Subcutaneous abdominal adipose tissue (tissue), 5 donors: ENCODE data around the gene SNRNP40.

Experiments used
- H3K27ac ChIP-seq: one replicate; pipeline ENCODE4 v1.7.0; 2013; ENCODE audit warnings: low read depth, mild to moderate bottlenecking, inconsistent platforms, low read length, moderate library complexity
- H3K27me3 ChIP-seq, 5 donors: one replicate each; pipeline ENCODE4 v1.7.0; 2013; ENCODE audit warnings: low read length in 5 of 5, inconsistent platforms in 1 of 5; ENCODE audit not compliant: control insufficient read depth in 5 of 5, insufficient read depth in 4 of 5
- H3K36me3 ChIP-seq, 5 donors: one replicate each; pipeline ENCODE4 v1.7.0; 2013; ENCODE audit warnings: low read length in 5 of 5; ENCODE audit not compliant: control insufficient read depth in 5 of 5, insufficient read depth in 5 of 5
- H3K4me1 ChIP-seq, 5 donors: one replicate each; pipeline ENCODE4 v1.7.0; 2013; ENCODE audit warnings: low read length in 5 of 5, mild to moderate bottlenecking in 3 of 5, moderate library complexity in 1 of 5; ENCODE audit not compliant: control insufficient read depth in 5 of 5, insufficient read depth in 5 of 5
- H3K4me3 ChIP-seq, 5 donors: one replicate each; pipeline ENCODE4 v1.7.0; 2013; ENCODE audit warnings: low read length in 5 of 5, low read depth in 1 of 5
- H3K9ac ChIP-seq, 5 donors: one replicate each; pipeline ENCODE4 v1.7.0; 2013; ENCODE audit warnings: low read length in 5 of 5, mild to moderate bottlenecking in 4 of 5, moderate library complexity in 3 of 5
- H3K9me3 ChIP-seq, 5 donors: one replicate each; pipeline ENCODE4 v1.7.0; 2013; ENCODE audit warnings: low read length in 5 of 5; ENCODE audit not compliant: control insufficient read depth in 5 of 5
- donor health status: healthy.
- donor health status: healthy.
- donor health status: healthy.
- donor health status: healthy.
- donor health status: healthy.

SNRNP40 gene

DNA sequence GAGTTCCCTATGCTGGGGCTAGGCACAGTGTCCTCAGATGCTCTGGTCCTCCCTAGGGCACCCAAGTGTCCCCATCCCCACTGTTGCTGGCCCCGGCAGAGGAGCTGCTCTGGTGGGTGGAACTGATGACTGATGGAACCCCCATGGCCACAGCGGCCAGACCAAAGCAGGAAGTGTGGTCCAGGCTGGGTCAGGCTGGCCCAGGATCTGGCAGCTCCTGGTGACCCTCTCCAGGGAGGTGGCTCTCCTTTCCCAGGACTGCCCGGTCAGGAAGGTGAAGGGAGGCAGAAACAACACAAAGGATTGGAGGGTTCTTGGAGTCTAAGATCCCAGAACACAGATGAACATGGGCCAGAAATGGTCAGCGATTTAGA is 58.0 kb downstream of the SNRNP40 start:
- no peak overlapping the region for H3K9ac ChIP-seq
- peaks cover 30 to 57% (median 42%) of the 10 kb centered on the region in 5 donors for H3K27me3 ChIP-seq
- peaks cover 0 to 10% (median 8%) of the 10 kb centered on the region in 5 donors for H3K4me1 ChIP-seq
- no peaks in the 10 kb centered on the region for H3K36me3 ChIP-seq
- H3K27ac ChIP-seq, result no peak overlapping the region
- no peaks in the 10 kb centered on the region for H3K9me3 ChIP-seq
- H3K4me3 ChIP-seq, result peak overlapping the region in 1 of 5 donors; percentile 49

GRCh38 chr1:31234870-31235269 is 61.7 kb downstream of the SNRNP40 start:
- Histone ChIP-seq H3K9me3 (no peaks in the 10 kb centered on the region), H3K36me3 (no peaks in the 10 kb centered on the region), H3K4me3 (no peak overlapping the region), H3K4me1 (peaks cover 0 to 9% (median 8%) of the 10 kb centered on the region in 5 donors), H3K27me3 (peaks cover 26 to 44% (median 37%) of the 10 kb centered on the region in 5 donors), H3K9ac (no peak overlapping the region), H3K27ac (no peak overlapping the region)

DNA sequence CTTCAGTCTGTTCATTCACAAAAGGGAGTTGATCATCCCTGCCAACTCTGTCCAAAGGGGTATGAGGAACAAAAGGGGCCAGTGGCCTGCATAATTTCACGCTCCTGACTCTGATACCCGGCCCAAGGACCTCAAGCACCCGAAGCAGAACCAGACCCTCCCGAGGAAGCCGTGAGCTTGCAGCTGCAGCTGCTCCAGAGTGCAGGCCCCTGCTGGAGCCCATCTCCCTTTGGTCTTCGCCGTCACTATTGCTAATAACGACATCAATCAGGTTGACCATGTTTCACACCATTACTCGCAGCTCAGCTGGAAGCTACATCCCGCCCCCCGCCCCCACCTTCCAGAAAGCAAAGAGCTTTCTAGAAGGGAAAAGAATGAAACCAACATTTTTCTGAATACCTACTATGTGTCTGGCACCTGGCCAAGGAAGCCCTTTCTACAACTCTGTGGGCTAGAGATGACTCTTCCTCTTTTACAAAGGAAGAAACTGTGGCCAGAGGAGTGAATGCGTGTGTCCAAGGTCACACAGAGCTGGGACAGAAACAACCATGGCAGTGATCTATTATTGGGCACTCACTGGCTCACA is 62.4 kb downstream of the SNRNP40 start:
- Histone ChIP-seq H3K4me3 (no peak overlapping the region), H3K27ac (no peak overlapping the region), H3K9me3 (no peaks in the 10 kb centered on the region), H3K4me1 (peaks cover 0 to 8% (median 7%) of the 10 kb centered on the region in 5 donors), H3K27me3 (peaks cover 25 to 43% (median 36%) of the 10 kb centered on the region in 5 donors), H3K9ac (no peak overlapping the region), H3K36me3 (no peaks in the 10 kb centered on the region)

DNA sequence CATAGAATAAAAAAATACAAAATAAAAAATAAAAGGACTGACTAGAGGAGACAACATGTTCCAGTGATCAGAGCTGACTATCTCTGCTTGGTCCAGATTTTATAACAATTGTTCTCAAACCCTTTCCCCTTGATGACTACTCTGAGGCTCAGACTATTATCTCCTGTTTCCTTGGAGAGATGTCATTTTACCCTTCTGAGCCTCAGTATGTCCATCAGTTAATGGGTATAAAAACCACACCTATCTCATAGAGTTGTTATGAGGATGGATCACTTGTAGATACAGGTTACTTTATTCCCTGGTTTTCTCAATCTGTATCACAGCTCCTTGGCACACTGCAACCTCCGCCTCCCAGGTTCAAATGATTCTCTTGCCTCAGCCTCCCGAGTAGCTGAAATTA is 63.9 kb downstream of the SNRNP40 start:
- Histone ChIP-seq H3K4me3 (no peak overlapping the region), H3K4me1 (no peaks in the 10 kb centered on the region), H3K36me3 (no peaks in the 10 kb centered on the region), H3K9me3 (no peaks in the 10 kb centered on the region), H3K27ac (no peak overlapping the region), H3K27me3 (peaks cover 12 to 30% (median 22%) of the 10 kb centered on the region in 5 donors), H3K9ac (no peak overlapping the region)

DNA sequence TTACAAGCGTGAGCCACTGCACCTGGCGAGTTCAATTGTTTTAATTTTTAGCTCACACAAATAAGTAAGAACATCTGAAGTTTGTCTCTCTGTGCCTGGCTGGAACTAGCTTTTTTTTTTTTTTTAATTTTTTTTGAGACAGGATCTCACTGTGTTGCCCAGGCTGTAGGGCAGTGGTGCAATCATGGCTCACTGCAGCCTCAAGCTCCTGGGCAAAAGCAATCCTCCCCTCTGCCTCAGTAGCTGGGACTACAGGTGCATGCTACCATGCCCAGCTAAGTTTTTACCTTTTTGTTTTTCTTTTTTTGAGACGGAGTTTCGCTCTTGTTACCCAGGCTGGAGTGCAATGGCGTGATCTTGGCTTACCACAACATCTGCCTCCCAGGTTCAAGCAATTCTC is 64.8 kb downstream of the SNRNP40 start:
- H3K4me3 ChIP-seq, result no peak overlapping the region
- no peaks in the 10 kb centered on the region for H3K9me3 ChIP-seq
- no peaks in the 10 kb centered on the region for H3K36me3 ChIP-seq
- peaks cover 10 to 26% (median 16%) of the 10 kb centered on the region in 5 donors for H3K27me3 ChIP-seq
- H3K9ac ChIP-seq, result no peak overlapping the region
- no peaks in the 10 kb centered on the region for H3K4me1 ChIP-seq
- no peak overlapping the region for H3K27ac ChIP-seq

GRCh38 chr1:31230378-31230777 is 66.2 kb downstream of the SNRNP40 start:
- Histone ChIP-seq H3K27ac (no peak overlapping the region), H3K27me3 (peaks cover 1 to 20% (median 10%) of the 10 kb centered on the region in 5 donors), H3K9me3 (no peaks in the 10 kb centered on the region), H3K4me3 (no peak overlapping the region), H3K4me1 (no peaks in the 10 kb centered on the region), H3K36me3 (no peaks in the 10 kb centered on the region), H3K9ac (no peak overlapping the region)

DNA sequence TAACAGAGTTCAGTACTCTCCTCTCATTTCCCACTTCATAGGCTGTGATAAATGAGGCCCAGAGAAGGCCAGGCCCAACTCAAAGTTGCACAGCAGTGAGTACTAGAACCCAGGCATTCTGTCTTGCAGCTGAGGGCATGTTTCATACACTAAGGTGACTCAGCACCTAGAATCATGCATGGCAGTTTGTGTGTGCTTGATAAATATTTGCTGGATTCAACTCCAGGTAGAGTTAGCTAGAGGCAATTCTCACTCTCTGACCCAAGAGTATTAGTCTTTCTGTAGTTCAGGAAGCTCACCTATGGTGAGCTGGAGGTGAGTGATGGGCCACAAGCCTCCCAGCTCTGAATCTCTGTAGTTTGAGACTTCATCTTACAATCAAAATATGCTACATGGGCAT is 67.6 kb downstream of the SNRNP40 start:
- no peak overlapping the region for H3K27ac ChIP-seq
- H3K9me3 ChIP-seq, result no peaks in the 10 kb centered on the region
- no peaks in the 10 kb centered on the region for H3K36me3 ChIP-seq
- H3K9ac ChIP-seq, result no peak overlapping the region
- H3K4me3 ChIP-seq, result no peak overlapping the region
- no peaks in the 10 kb centered on the region for H3K4me1 ChIP-seq
- peaks cover 3 to 15% (median 8%) of the 10 kb centered on the region in 5 donors for H3K27me3 ChIP-seq

- Histone ChIP-seq H3K4me1 (no peaks in the 10 kb centered on the region), H3K9me3 (no peaks in the 10 kb centered on the region), H3K27me3 (peaks cover 3 to 11% (median 9%) of the 10 kb centered on the region in 5 donors), H3K27ac (no peak overlapping the region), H3K9ac (no peak overlapping the region), H3K36me3 (no peaks in the 10 kb centered on the region), H3K4me3 (no peak overlapping the region)
These were observed 68.6 kb downstream of the SNRNP40 start for GRCh38 chr1:31227891-31228568.

DNA sequence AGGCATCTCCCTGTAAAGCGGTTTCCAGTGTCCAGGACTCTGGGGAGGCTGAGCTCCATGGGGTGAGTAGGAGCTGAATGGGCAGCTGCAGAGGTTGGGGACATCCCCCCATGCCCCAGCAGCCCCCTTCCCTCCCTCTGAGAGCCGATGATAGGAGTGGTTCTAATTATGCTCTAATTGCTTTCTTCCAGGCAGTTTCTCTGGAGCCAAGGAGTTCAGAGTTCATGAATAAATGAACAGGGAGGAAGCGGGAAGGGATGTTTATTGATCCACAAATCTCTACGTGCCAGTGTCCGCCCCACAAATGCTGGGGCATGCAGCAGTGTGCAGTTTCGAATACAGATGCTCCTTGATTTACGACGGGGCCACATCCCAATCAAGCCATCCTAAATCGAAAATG is 72.5 kb downstream of the SNRNP40 start:
- Histone ChIP-seq H3K9ac (no peak overlapping the region), H3K4me1 (no peaks in the 10 kb centered on the region), H3K27ac (no peak overlapping the region), H3K27me3 (peaks cover 3 to 16% (median 12%) of the 10 kb centered on the region in 5 donors), H3K4me3 (no peak overlapping the region), H3K36me3 (no peaks in the 10 kb centered on the region), H3K9me3 (no peaks in the 10 kb centered on the region)

- no peaks in the 10 kb centered on the region for H3K9me3 ChIP-seq
- H3K4me3 ChIP-seq, result no peak overlapping the region
- H3K9ac ChIP-seq, result no peak overlapping the region
- no peaks in the 10 kb centered on the region for H3K4me1 ChIP-seq
- no peaks in the 10 kb centered on the region for H3K36me3 ChIP-seq
- H3K27ac ChIP-seq, result no peak overlapping the region
- peaks cover 3 to 16% (median 10%) of the 10 kb centered on the region in 5 donors for H3K27me3 ChIP-seq
These were observed 74.4 kb downstream of the SNRNP40 start for GRCh38 chr1:31222176-31222575.
